Fibroblast of lung (primary cell): ENCODE results near the gene ZFPM1. TPM values are rescaled to one million over a fixed set of nuclear protein-coding genes. Genes with fewer than 3 reads are reported as not detected.

ENCODE experiments used
- DNase-seq, 2 donors: peaks; one replicate each; pipeline versions ENCODE4 v3.0.0 to v3.0.0-alpha.2; 2010; ENCODE audit warnings: low read depth in 2 of 2
- H2AFZ ChIP-seq: 2 replicates; pipeline ENCODE4 v1.5.1; 2012; ENCODE audit warnings: low read length, control low read depth, inconsistent platforms
- H3K27ac ChIP-seq: 2 replicates; pipeline ENCODE4 v1.5.1; 2011; ENCODE audit warnings: low read length, control low read depth; ENCODE audit not compliant: insufficient read depth
- H3K27me3 ChIP-seq: 2 replicates; pipeline ENCODE4 v1.5.1; 2011; ENCODE audit warnings: mild to moderate bottlenecking, low read length; ENCODE audit not compliant: control insufficient read depth, insufficient read depth
- H3K36me3 ChIP-seq: 2 replicates; pipeline ENCODE4 v1.5.1; 2011; ENCODE audit warnings: low read length; ENCODE audit not compliant: control insufficient read depth, insufficient read depth
- H3K4me1 ChIP-seq: 2 replicates; pipeline ENCODE4 v1.5.1; 2011; ENCODE audit warnings: low read length; ENCODE audit not compliant: control insufficient read depth, insufficient read depth; ENCODE audit errors: extremely low read depth
- H3K4me2 ChIP-seq: 2 replicates; pipeline ENCODE4 v1.5.1; 2011; ENCODE audit warnings: low read length, control low read depth; ENCODE audit not compliant: insufficient read depth; ENCODE audit errors: extremely low read depth
- H3K4me3 ChIP-seq, 4 experiments: fragments of 200-600 bp in 1 of 4; sonication (generic) in 1 of 4; replicated peaks in 1 of 4; 2 replicates each; pipeline ENCODE4 v1.5.1; 2011 to 2016; ENCODE audit warnings: low read length in 4 of 4, low read depth in 3 of 4, mild to moderate bottlenecking in 3 of 4, control low read depth in 2 of 4, inconsistent platforms in 1 of 4, mixed read lengths in 1 of 4; ENCODE audit not compliant: insufficient read depth in 1 of 4; ENCODE audit errors: control extremely low read depth in 1 of 4
- H3K79me2 ChIP-seq: 2 replicates; pipeline ENCODE4 v1.5.1; 2012; ENCODE audit warnings: mild to moderate bottlenecking, low read length, inconsistent platforms; ENCODE audit not compliant: control insufficient read depth, insufficient read depth
- H3K9ac ChIP-seq: 2 replicates; pipeline ENCODE4 v1.5.1; 2011; ENCODE audit warnings: mild to moderate bottlenecking, low read length, control low read depth; ENCODE audit not compliant: insufficient read depth
- H3K9me3 ChIP-seq: 2 replicates; pipeline ENCODE4 v1.5.1; 2012; ENCODE audit warnings: low read depth, low read length; ENCODE audit not compliant: control insufficient read depth, insufficient read depth
- H4K20me1 ChIP-seq: 2 replicates; pipeline ENCODE4 v1.5.1; 2011; ENCODE audit warnings: low read length; ENCODE audit not compliant: control insufficient read depth, insufficient read depth; ENCODE audit errors: extremely low read depth
- EZH2 ChIP-seq: IDR thresholded peaks from 2 replicates; pipeline ENCODE4 v1.5.1; 2012; ENCODE audit warnings: low read length, control low read depth, mild to moderate bottlenecking; ENCODE audit errors: missing control alignments
- polyA plus RNA-seq, 2 donors: library from polyadenylated mRNA; depleted of rRNA in 1 of 2; stranded (reverse) in 1 of 2; unstranded in 1 of 2; fragments of >200 nt; gene quantifications; 2 replicates each; pipeline ENCODE4 v1.2.1, GENCODE V29; 2011 to 2012; ENCODE audit warnings: missing spikeins in 1 of 2
- total RNA-seq: library from RNA; depleted of rRNA; stranded (reverse); fragments of >200 nt; gene quantifications from 2 replicates; pipeline ENCODE4 v1.2.1, GENCODE V29; 2014
- TF ChIP-seq, protein P1 (sequence below), 2 donors: IDR thresholded peaks in 1 of 2; conservative IDR thresholded peaks in 1 of 2; 1 replicate in 1 of 2; 2 replicates in 1 of 2; pipeline ENCODE4 v1.5.1; 2011 to 2012; ENCODE audit warnings: low read length in 2 of 2, control low read depth in 1 of 2, inconsistent platforms in 1 of 2, low read depth in 1 of 2, mild to moderate bottlenecking in 1 of 2

ZFPM1 gene
- total and polyA plus RNA-seq, 2 donors (not counting 1 experiment from before 2014, with no cell fraction given), result 0.27 to 1.7 TPM

DNA sequence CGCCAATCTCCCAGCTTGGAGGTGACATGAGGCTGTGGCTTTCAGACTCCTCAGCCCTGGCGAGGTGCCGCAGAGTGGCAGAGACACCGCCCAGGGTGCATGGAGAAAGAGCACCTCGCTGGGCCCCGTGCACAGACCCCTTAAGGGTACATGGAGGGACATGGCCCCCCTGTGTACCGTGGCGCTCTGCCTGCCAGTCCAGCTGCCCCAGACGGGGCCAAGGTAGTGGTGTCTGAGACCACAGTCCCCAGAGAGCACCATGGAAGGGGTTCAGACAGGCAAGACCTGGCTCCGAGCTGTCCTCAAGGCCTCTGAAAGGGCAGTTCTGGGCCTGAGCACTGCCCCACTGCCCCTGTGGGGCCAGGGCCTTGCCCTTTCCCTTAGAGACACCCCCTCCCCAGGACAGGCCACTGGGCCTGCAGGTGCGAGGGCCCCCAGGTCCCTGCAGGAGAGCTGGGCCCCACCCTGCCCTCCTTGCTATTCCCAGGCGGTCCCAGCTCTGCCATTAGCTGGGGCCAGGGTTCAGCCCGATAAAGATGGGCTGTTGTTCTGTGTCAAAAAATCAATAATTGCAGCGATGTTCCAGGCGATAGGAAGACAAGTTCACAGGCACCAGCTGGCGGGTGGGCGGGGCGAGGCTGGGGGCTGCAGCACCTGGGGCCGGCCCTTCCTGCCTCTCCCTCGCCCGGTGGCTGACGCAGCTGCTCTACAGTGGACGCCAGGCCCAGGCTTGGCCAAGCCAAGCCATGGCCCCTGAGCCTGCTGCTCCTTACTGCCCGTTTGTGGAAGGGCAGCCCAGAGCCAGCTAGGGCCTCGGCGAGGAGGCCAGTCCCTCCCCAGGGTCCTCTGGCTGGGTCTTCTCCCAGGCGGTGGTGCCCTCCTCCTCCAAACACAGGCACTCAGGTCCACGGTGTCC lies 51.7 kb downstream of the ZFPM1 start:
- Histone ChIP-seq H3K9ac (no peak overlapping the region), H3K36me3 (no peaks in the 10 kb centered on the region), H3K4me1 (no peaks in the 10 kb centered on the region), H2AFZ (no peak overlapping the region), H3K27me3 (no peaks in the 10 kb centered on the region), H4K20me1 (no peaks in the 10 kb centered on the region), H3K79me2 (no peaks in the 10 kb centered on the region), H3K9me3 (no peaks in the 10 kb centered on the region), H3K4me2 (no peak overlapping the region), H3K4me3 (no peak overlapping the region), H3K27ac (no peak overlapping the region)
- TF ChIP-seq, protein P1, sequence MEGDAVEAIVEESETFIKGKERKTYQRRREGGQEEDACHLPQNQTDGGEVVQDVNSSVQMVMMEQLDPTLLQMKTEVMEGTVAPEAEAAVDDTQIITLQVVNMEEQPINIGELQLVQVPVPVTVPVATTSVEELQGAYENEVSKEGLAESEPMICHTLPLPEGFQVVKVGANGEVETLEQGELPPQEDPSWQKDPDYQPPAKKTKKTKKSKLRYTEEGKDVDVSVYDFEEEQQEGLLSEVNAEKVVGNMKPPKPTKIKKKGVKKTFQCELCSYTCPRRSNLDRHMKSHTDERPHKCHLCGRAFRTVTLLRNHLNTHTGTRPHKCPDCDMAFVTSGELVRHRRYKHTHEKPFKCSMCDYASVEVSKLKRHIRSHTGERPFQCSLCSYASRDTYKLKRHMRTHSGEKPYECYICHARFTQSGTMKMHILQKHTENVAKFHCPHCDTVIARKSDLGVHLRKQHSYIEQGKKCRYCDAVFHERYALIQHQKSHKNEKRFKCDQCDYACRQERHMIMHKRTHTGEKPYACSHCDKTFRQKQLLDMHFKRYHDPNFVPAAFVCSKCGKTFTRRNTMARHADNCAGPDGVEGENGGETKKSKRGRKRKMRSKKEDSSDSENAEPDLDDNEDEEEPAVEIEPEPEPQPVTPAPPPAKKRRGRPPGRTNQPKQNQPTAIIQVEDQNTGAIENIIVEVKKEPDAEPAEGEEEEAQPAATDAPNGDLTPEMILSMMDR (conservative IDR thresholded peaks at IDR 0.05 in 1 of 2, IDR thresholded peaks at IDR 0.05 in 1 of 2; ENCODE audit: low read depth in 1 of 2, low read length in 2 of 2), result no peak
- no peak for DNase-seq

- no peak for DNase-seq
- Histone ChIP-seq H3K79me2 (no peaks in the 10 kb centered on the region), H3K4me1 (no peaks in the 10 kb centered on the region), H3K36me3 (no peaks in the 10 kb centered on the region), H3K4me2 (no peak overlapping the region), H3K4me3 (no peak overlapping the region), H4K20me1 (no peaks in the 10 kb centered on the region), H3K9ac (no peak overlapping the region), H2AFZ (no peak overlapping the region), H3K27me3 (no peaks in the 10 kb centered on the region), H3K9me3 (no peaks in the 10 kb centered on the region), H3K27ac (no peak overlapping the region)
- TF ChIP-seq, protein P1 (conservative IDR thresholded peaks at IDR 0.05 in 1 of 2, IDR thresholded peaks at IDR 0.05 in 1 of 2; ENCODE audit: low read depth in 1 of 2, low read length in 2 of 2), result peak in 1 of 2 donors; percentile 25
- no peak for TF ChIP-seq EZH2
Measured at GRCh38 chr16:88505405-88506082, 52.5 kb downstream of the ZFPM1 start.

GRCh38 chr16:88506723-88507122 lies 53.6 kb downstream of the ZFPM1 start:
- H3K4me1 ChIP-seq, result no peaks in the 10 kb centered on the region

More at GRCh38 chr16:88506723-88507122, 53.6 kb downstream of the ZFPM1 start:
- H4K20me1 ChIP-seq, result no peaks in the 10 kb centered on the region
- no peaks in the 10 kb centered on the region for H3K9me3 ChIP-seq
- no peak for TF ChIP-seq EZH2
- TF ChIP-seq, protein P1 (conservative IDR thresholded peaks at IDR 0.05 in 1 of 2, IDR thresholded peaks at IDR 0.05 in 1 of 2; ENCODE audit: low read depth in 1 of 2, low read length in 2 of 2), result no peak
- no peak overlapping the region for H3K4me2 ChIP-seq
- no peaks in the 10 kb centered on the region for H3K79me2 ChIP-seq
- DNase-seq, result no peak
- no peak overlapping the region for H3K4me3 ChIP-seq
- H2AFZ ChIP-seq, result no peak overlapping the region
- no peak overlapping the region for H3K9ac ChIP-seq
- no peaks in the 10 kb centered on the region for H3K36me3 ChIP-seq
- H3K27me3 ChIP-seq, result no peaks in the 10 kb centered on the region
- no peak overlapping the region for H3K27ac ChIP-seq
